SK-N-MC (cell line): ENCODE data around the gene WNT8B.

Experiments used
- EZH2 ChIP-seq: fragments of 200-600 bp; sonication (generic); IDR thresholded peaks from one replicate; pipeline ENCODE4 v1.6.1; 2017; ENCODE audit warnings: antibody characterized with exemption
- FOXP2 ChIP-seq: optimal IDR thresholded peaks from 2 replicates; pipeline ENCODE3; 2011; ENCODE audit warnings: mild to moderate bottlenecking, moderate library complexity; ENCODE audit not compliant: insufficient read depth; ENCODE audit errors: extremely low read length, control extremely low read depth
- POLR2AphosphoS5 ChIP-seq: IDR thresholded peaks from 2 replicates; pipeline ENCODE4 v1.6.1; 2012; ENCODE audit warnings: mild to moderate bottlenecking, low read depth, low read length, borderline replicate concordance

DNA sequence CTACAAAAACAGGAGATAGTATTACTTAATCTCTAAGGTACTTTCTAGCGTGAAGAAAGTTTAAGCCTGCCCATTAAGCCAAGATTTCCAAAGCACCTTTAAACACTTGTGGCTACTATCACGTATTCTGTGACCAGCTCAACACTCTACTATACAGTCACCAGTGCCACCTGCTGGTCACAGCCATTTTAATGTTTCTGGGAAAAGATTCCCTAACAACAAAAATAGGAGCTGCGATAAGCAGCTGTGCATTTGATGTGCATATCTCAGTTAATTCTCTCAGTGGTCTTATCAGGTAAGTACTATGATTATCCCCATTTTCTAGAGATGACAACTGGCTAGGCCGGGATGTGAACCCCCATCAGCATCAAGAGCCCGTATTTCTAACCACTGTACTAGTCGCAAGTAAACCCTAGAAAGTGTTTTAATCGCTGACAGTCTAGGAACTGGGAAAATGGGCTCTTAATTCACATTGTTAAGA is 56.0 kb downstream of the WNT8B start:
- TF ChIP-seq POLR2AphosphoS5 (no peak), EZH2 (no peak), FOXP2 (no peak)
